ENCODE results near the gene CTBP1. TPM values are rescaled to one million over a fixed set of nuclear protein-coding genes. Genes with fewer than 3 reads are reported as not detected.
A peak's percentile ranks its signal among the peaks of the same experiment; 100 is the strongest.

Gene CTBP1
- total RNA-seq, 1 donor from 2014 or later = 171 TPM

DNA sequence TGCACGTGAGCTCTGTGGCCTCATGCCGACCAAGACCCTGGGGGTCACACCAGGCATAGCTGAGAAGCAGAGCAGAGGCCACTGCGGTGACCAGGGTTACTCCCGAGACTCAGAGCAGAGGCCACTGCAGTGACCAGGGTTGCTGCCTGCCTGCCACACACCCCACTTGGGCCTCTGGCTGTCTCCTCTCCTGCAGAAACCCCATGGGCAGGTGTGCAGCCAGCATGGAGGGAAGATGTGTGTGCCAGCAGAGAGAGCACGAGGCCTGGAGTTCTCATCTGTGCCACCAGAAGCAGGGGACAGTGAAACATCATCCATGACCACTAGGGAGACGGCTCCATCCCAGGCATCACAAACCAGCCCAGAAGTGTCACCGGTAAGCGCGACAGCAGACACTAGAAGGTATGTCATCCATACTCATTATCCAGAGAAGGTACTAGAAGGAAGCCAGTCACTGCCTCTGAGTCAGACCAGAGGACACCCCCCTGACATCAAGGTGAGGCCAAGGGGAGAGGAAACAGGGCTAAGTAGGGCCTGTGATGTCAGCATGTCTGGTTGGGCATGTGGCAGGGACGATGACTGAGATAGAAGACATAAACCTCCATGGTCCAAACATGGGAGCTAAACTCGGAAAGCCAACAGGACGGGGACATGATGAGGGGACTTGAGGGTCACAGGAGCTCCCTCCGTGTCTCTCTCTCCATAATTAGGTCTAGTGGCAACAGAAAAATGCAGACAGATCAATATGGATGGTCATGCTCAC is 52.3 kb downstream of the CTBP1 start:
- no peaks in the 10 kb centered on the region for H3K4me1 ChIP-seq
- H2AFZ ChIP-seq (replicated peaks) = no peak overlapping the region
- DNase-seq (ENCODE audit: low spot score) = no peak

DNA sequence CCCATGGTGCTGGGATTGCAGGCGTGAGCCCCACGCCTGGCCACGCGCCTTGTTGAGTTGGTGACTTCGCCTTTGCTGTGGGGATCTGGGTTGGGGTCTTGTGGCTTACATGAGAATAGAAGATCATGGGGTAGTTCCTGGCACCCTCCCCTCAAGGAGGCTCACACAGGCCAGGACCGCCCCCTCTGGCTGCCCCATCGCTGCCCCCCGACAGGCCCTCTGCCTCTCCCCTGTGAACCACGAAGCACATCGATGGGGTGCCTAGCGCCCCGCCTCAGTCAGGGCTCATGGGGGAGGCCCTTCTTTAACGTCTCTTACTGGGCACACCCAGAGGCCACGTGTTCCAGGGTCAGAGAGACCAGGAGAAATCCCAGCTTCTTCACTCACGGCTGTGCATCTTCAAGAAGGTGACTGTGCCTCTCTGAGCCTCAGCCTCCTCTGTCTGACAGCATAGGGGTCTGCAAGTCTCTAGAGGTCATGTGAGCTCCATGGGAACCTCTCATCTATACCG is 53.0 kb downstream of the CTBP1 start:
- TF ChIP-seq EZH2 (IDR thresholded peaks at IDR 0.05) (no peak), EZH2phosphoT487 (IDR thresholded peaks at IDR 0.05) (no peak), CTCF (IDR thresholded peaks at IDR 0.05) (no peak)
- H2AFZ ChIP-seq (replicated peaks) = no peak overlapping the region
- no peaks in the 10 kb centered on the region for H3F3A ChIP-seq (ENCODE audit: low read depth)
- no peak for DNase-seq (ENCODE audit: low spot score)
- H3K4me2 ChIP-seq = no peak overlapping the region
- Mint-ChIP-seq H3K9me3 (no peaks in the 10 kb centered on the region), H3K27ac (no peak overlapping the region), H3K27me3 (ENCODE audit: insufficient read depth, low read depth) (peaks cover 2% of the 10 kb centered on the region), H3K4me1 (no peaks in the 10 kb centered on the region), H3K36me3 (no peaks in the 10 kb centered on the region), H3K4me3 (no peak overlapping the region)
- H3K9me3 ChIP-seq (ENCODE audit: low read depth) = no peaks in the 10 kb centered on the region
- H3K79me2 ChIP-seq (ENCODE audit: low read depth) = no peaks in the 10 kb centered on the region
- H3K4me1 ChIP-seq = no peaks in the 10 kb centered on the region
- H3K9ac ChIP-seq = no peak overlapping the region
- H4K20me1 ChIP-seq (ENCODE audit: low read depth) = no peaks in the 10 kb centered on the region
- no peaks in the 10 kb centered on the region for H3K27me3 ChIP-seq
- H3K36me3 ChIP-seq = no peaks in the 10 kb centered on the region
- no peak overlapping the region for H3K27ac ChIP-seq
- no peak overlapping the region for H3K4me3 ChIP-seq

More for the DNA sequence above, 52.3 kb downstream of the CTBP1 start:
- H3K27me3 ChIP-seq = no peaks in the 10 kb centered on the region
- Mint-ChIP-seq H3K36me3 (no peaks in the 10 kb centered on the region), H3K27ac (peak overlapping the region; percentile 66), H3K27me3 (ENCODE audit: insufficient read depth, low read depth) (peaks cover 2% of the 10 kb centered on the region), H3K4me1 (no peaks in the 10 kb centered on the region), H3K4me3 (no peak overlapping the region), H3K9me3 (no peaks in the 10 kb centered on the region)
- H3K36me3 ChIP-seq = no peaks in the 10 kb centered on the region
- TF ChIP-seq CTCF (IDR thresholded peaks at IDR 0.05) (no peak), EZH2phosphoT487 (IDR thresholded peaks at IDR 0.05) (no peak), EZH2 (IDR thresholded peaks at IDR 0.05) (no peak)
- no peak overlapping the region for H3K4me2 ChIP-seq
- no peaks in the 10 kb centered on the region for H3K79me2 ChIP-seq (ENCODE audit: low read depth)
- no peaks in the 10 kb centered on the region for H4K20me1 ChIP-seq (ENCODE audit: low read depth)
- no peaks in the 10 kb centered on the region for H3K9me3 ChIP-seq (ENCODE audit: low read depth)
- no peak overlapping the region for H3K4me3 ChIP-seq
- H3F3A ChIP-seq (ENCODE audit: low read depth) = no peaks in the 10 kb centered on the region
- no peak overlapping the region for H3K27ac ChIP-seq
- no peak overlapping the region for H3K9ac ChIP-seq

- Mint-ChIP-seq H3K36me3 (no peaks in the 10 kb centered on the region), H3K27me3 (ENCODE audit: insufficient read depth, low read depth) (peaks cover 2% of the 10 kb centered on the region), H3K4me1 (no peaks in the 10 kb centered on the region), H3K9me3 (no peaks in the 10 kb centered on the region), H3K4me3 (no peak overlapping the region), H3K27ac (no peak overlapping the region)
- H3K27me3 ChIP-seq = no peaks in the 10 kb centered on the region
- H3K4me1 ChIP-seq = no peaks in the 10 kb centered on the region
- no peak overlapping the region for H3K27ac ChIP-seq
- H3K9me3 ChIP-seq (ENCODE audit: low read depth) = no peaks in the 10 kb centered on the region
- no peaks in the 10 kb centered on the region for H4K20me1 ChIP-seq (ENCODE audit: low read depth)
- TF ChIP-seq CTCF (IDR thresholded peaks at IDR 0.05) (no peak), EZH2 (IDR thresholded peaks at IDR 0.05) (no peak), EZH2phosphoT487 (IDR thresholded peaks at IDR 0.05) (no peak)
- H2AFZ ChIP-seq (replicated peaks) = no peak overlapping the region
- H3K36me3 ChIP-seq = no peaks in the 10 kb centered on the region
- DNase-seq (ENCODE audit: low spot score) = no peak
- H3K9ac ChIP-seq = no peak overlapping the region
- no peak overlapping the region for H3K4me2 ChIP-seq
- H3K4me3 ChIP-seq = no peak overlapping the region
- no peaks in the 10 kb centered on the region for H3K79me2 ChIP-seq (ENCODE audit: low read depth)
- H3F3A ChIP-seq (ENCODE audit: low read depth) = no peaks in the 10 kb centered on the region
These were observed 53.7 kb downstream of the CTBP1 start for GRCh38 chr4:1195109-1195671.
